PFSK-1 (cell line): ENCODE results near the gene SETDB2.

ENCODE experiments used
- FOXP2 ChIP-seq: optimal IDR thresholded peaks from 2 replicates; pipeline ENCODE3; 2011; ENCODE audit warnings: borderline replicate concordance, control low read depth, inconsistent platforms; ENCODE audit not compliant: insufficient read depth; ENCODE audit errors: extremely low read length, extremely low read depth
- POLR2AphosphoS5 ChIP-seq: IDR thresholded peaks from 2 replicates; pipeline ENCODE4 v1.6.1; 2012; ENCODE audit warnings: low read depth, mild to moderate bottlenecking, control low read depth, low read length, moderate library complexity
- REST ChIP-seq, 2 experiments: IDR thresholded peaks; 2 replicates each; pipeline versions ENCODE4 v1.6.1 to v1.8.0; 2011 to 2012; ENCODE audit warnings: low read depth in 2 of 2, low read length in 2 of 2, control low read depth in 1 of 2, inconsistent platforms in 1 of 2, mild to moderate bottlenecking in 1 of 2, moderate library complexity in 1 of 2; ENCODE audit not compliant: insufficient read depth in 1 of 2
- SIN3A ChIP-seq: IDR thresholded peaks from 2 replicates; pipeline ENCODE4 v1.6.1; 2012; ENCODE audit warnings: mild to moderate bottlenecking, low read length, moderate library complexity, borderline replicate concordance; ENCODE audit not compliant: insufficient read depth
- TAF1 ChIP-seq: IDR thresholded peaks from 2 replicates; pipeline ENCODE4 v1.6.1; 2012; ENCODE audit warnings: low read length, control low read depth, borderline replicate concordance; ENCODE audit not compliant: insufficient read depth

DNA sequence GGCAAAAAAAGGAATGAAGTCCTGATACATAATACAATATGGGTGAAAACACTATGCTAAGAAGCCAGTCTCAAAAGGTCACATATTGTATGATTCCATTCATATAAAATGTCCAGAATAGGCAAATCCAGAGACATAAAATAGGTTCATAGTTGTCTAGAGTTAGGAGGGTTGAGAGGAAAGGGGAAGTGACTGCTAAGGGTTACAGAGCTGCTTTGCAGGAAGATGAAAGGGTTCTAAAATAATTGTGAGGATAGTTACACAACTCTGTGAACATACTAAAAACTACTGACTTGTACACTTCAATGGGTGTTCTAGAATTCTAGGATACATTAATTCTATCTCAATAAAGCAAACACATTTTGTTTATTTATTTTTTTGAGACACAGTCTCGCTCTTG is 25.9 kb upstream of the SETDB2 start:
- TF ChIP-seq POLR2AphosphoS5: no peak
- TF ChIP-seq REST (IDR thresholded peaks at IDR 0.05; ENCODE audit: insufficient read depth in 1 of 2, low read depth in 2 of 2, low read length in 2 of 2): no peak
- TF ChIP-seq SIN3A: no peak
- TF ChIP-seq TAF1: no peak
- no peak for TF ChIP-seq FOXP2
